ENCODE data around the gene LCLAT1.
"Not testable (repeated sequence)": the region's sequence is repeated elsewhere in the genome, so short reads cannot be mapped to it uniquely, and the experiment has no call there.

The LCLAT1 gene

GRCh38 chr2:30453498-30453897, 6.5 kb downstream of the LCLAT1 start:
- in situ Hi-C loops (cut with MboI; ENCODE audit: low sequenced_read_pairs): no loop called here

- in situ Hi-C loops (cut with MboI; ENCODE audit: low sequenced_read_pairs): no loop called here
Measured at GRCh38 chr2:30454571-30454970, 7.5 kb downstream of the LCLAT1 start.

DNA sequence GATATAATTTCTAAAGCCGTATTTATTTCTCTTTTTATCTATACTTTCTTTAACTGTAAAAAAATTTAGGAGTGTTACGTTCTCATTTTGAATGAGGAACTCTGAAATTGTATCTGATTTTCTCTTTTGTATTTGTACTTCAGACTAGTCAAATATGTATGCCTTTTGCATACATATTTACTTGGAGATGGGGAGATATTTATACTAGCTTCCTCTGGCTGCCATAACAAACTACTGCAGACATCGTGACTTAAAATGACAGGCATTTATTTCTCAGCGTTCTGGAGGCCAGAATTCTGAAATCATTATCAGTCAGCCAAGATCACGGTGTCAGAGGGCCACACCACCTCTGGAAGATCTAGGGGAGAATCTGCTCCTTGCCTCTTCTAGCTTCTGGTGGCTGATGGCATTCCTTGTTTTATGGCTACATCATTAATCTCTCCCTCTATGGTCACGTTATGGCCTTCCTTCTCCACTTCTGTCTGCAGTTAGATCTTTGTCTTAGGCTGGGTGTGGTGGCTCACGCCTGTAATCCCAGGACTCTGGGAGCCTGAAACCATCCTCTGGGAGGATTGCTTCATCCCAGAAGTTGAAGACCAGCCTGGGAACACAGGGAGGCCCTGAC, 8.2 kb downstream of the LCLAT1 start:
- in situ Hi-C loops (cut with MboI; ENCODE audit: low sequenced_read_pairs): no loop called here

- in situ Hi-C loops (cut with MboI; ENCODE audit: low sequenced_read_pairs): no loop called here
Measured at GRCh38 chr2:30456106-30456505, 9.1 kb downstream of the LCLAT1 start.

DNA sequence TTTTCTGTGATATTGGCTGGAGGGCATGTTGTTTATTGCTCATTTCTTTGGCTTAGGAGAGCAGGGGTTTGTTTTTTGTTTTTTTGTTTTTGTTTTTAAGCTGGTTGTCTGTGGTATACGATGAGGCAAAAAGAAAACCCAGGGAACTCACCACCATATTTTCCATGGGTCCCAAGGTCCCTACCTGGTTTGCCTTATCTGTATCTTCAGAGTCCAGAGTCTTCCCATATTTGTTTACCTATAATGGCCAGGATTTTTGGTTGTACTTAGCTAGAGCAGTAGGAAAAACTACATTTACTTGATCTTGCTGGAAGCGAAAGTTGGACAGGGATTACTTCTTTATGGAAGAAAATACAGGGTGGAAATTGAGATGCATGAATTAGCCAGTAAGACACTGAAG, 9.5 kb downstream of the LCLAT1 start:
- in situ Hi-C loops (cut with MboI; ENCODE audit: low sequenced_read_pairs): no loop called here

GRCh38 chr2:30457296-30457695, 10.2 kb downstream of the LCLAT1 start:
- in situ Hi-C loops (cut with MboI; ENCODE audit: low sequenced_read_pairs): no loop called here

DNA sequence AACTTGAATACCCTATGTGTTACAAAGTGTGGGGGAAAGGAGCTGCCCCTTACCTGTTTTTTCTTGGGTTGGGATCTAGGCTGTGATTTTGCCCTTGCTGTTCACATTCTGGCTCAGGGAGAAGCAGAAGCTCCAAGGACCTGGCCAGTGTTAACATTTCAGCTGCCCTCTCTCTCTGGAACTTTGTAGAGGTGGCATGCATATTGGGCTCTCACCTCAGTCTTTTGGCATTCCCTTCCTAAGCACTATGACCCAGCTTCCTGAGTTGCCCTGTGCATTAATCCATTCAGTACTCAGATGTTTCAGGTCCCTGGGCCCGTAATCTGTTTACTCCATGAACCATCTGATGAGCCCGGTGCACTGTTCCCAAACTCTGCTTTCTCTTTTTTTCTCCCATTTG, 12.1 kb downstream of the LCLAT1 start:
- in situ Hi-C loops (cut with MboI; ENCODE audit: low sequenced_read_pairs): no loop called here

GRCh38 chr2:30462131-30462857, 15.2 kb downstream of the LCLAT1 start:
- in situ Hi-C loops (cut with MboI; ENCODE audit: low sequenced_read_pairs): no loop called here

DNA sequence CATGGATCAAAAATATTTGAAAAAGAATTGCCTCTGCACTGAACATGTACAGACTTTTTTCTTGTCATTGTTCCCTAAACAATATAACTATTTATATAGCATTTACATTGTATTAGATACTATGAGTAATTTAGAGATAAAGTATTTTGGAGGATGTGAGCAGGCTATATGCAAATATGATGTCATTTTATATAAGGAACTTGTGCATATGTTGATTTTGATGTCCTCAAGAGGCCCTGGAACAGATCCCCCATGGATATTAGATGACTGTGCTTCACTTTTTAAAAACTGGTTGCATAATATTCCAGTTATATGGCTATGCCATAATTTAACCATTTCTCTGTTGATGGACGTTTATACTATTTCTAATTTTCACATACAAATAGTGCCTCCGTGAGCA, 16.5 kb downstream of the LCLAT1 start:
- in situ Hi-C loops (cut with MboI; ENCODE audit: low sequenced_read_pairs): no loop called here

- in situ Hi-C loops (cut with MboI; ENCODE audit: low sequenced_read_pairs): no loop called here
Measured at GRCh38 chr2:30464544-30465170, 17.6 kb downstream of the LCLAT1 start.

- in situ Hi-C loops (cut with MboI; ENCODE audit: low sequenced_read_pairs): no loop called here
Measured at GRCh38 chr2:30465171-30465545, 18.1 kb downstream of the LCLAT1 start.

DNA sequence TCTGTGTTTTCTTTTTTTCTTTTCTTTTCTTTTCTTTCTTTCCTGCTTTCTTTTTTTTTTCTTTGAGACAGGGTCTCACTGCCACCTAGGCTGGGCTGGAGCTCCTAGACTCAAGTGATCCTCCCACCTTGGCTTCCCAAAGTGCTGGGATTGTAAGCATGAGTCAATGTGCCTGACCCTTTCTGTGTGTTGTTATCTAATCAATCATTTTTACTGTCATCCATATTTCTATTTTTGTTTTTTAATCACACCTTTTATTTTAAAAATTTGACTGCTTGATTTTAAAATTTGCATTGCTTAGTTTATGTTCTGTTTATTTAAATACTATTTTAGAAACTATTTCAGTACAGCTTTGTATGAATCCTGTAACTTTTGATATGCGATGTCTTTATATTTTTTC, 19.2 kb downstream of the LCLAT1 start:
- in situ Hi-C loops (cut with MboI; ENCODE audit: low sequenced_read_pairs): no loop called here

GRCh38 chr2:30467062-30467826, 20.2 kb downstream of the LCLAT1 start:
- in situ Hi-C loops (cut with MboI; ENCODE audit: low sequenced_read_pairs): not testable (repeated sequence)

DNA sequence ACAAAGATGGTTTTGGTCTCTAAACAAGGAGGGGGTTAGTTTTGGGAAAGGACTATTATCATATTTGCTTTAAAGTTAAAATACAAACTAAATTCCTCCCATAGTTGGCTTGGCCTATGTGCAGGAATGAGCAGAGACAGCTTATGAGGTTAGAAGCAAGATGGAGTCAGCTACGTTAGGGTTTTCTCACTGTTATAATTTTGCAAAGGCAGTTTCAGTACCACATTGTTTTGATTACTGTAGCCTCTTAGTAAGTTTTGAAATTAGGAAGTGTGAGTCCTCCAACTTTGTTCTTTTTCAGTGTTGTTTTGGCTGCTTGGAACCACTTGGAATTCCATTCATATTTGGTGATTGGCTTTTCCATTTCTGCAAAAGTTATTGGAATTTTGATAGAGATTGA, 23.4 kb downstream of the LCLAT1 start:
- in situ Hi-C loops (cut with MboI; ENCODE audit: low sequenced_read_pairs): no loop called here

DNA sequence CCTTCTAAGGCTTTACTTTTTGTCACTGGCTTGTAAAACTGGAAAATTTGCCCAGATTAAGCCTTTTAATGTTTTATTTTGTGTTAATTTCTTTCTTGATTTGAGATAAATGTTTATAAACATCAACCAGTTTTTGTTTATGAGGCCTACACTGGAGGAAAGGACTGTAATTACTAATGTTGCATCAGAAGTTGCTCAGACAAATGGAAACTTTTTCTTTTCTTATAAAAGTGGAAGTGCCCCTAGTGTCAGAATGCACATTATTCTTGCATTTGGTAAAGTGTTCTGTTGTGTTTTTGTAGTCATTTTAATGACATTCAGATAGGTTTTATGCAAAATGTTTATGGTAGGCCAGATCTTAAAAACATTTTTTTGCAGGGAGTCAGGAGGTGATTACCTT, 25.3 kb downstream of the LCLAT1 start:
- in situ Hi-C loops (cut with MboI; ENCODE audit: low sequenced_read_pairs): no loop called here

DNA sequence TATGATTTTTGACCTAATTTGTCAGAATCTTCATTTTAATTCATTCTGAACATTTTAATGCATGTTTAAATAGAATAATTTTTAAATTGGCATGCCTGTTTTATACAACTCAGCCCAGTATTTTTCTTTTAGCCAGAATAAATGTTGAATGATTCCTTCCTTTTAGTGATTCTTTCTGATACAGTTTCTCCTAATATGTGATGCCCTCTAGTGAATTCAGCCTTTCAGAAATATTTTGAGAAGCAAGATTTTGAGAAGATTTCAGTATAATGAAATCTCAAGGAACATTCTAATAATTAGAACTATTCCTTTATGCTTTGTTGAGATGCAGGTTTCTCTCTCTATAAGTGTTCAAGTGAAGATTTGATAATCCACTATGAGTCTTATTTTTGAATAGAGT, 28.5 kb downstream of the LCLAT1 start:
- in situ Hi-C loops (cut with MboI; ENCODE audit: low sequenced_read_pairs): no loop called here

DNA sequence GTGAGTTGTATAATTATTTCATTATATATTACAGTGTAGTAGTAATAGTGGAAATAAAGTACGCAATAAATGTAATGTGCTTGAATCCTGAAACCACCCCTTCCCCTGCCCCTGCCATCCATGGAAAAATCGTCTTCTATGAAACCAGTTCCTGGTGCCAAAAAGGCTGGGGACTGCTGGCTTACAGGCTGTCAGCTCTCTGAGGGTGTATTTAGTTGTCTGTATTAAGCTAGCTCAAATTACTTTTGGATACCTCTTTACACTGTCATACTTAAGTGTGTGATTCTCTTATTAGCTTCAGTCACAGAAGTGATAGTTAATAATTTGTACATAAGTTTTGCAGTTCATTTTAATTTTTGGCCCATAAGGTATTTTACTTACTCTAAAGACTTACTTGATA, 29.6 kb downstream of the LCLAT1 start:
- in situ Hi-C loops (cut with MboI; ENCODE audit: low sequenced_read_pairs): no loop called here

DNA sequence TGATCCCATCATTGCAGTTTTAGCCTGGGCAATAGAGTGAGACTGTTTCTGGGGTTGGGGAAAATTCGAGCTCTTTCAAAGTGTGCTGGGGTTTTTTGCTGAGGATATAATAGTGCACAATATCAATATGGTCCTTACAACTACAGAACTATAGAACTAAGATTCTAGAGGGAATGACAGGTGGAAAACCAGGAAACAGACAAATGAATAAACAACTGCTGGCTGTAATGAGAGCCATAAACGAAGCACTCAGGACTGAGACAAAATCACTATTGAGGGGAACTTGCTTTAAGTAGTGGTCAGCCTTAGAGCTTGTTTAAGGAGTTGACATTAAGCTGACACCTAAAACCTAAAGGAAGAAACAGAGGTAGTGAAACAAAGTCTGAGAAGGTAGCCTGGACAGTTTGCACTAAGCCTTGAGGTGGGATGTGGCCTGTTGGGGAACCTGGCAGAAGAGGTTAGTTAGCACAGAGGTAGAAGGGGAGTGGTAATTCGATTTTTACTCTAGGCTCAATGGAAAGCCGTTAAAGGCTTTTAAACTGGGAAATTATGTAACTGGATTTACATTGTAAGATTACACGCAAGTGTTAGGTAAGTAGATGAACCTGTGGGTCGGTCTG, 33.8 kb downstream of the LCLAT1 start:
- in situ Hi-C loops (cut with MboI; ENCODE audit: low sequenced_read_pairs): no loop called here

DNA sequence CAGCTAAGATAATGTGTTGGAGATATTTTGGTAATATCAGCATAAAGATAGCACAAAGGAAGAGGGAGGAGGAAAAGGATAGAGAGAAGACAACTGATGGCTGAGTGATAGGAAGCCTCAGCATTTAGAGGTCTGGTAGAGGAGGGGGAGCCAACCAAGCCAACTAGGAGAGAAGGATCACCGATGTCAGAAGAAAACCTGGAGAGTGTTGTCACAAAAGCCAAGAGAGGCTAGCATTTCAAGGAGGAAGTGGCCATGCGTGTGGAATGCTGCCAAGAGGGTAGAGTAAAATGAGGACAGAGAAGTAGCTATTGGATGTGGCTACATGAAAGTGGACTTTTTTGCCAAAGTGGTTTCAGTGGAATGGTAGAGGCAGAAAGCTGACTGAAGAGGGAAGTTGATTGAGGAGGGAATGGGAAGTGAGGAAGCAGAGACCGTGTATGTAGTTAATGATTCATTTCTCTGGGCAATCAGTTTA, 34.3 kb downstream of the LCLAT1 start:
- in situ Hi-C loops (cut with MboI; ENCODE audit: low sequenced_read_pairs): no loop called here

DNA sequence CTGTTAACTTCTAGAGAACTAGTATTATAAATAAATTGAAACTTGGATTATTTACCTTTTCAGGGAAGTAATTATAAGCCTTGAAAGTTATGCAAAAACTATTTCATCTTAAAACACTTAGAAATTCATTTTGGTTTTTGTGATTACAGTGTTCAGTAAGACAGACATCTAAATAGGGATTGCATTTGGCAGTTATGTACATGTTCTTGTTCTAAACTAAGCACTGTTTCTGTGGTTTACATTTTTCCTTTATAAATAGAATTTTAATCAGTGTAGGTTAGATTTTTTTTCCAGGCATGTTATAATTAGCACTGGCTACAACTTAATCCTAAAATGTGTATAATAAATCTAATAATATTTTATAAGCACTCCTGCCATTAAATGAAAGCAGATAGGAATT, 35.0 kb downstream of the LCLAT1 start:
- in situ Hi-C loops (cut with MboI; ENCODE audit: low sequenced_read_pairs): no loop called here

DNA sequence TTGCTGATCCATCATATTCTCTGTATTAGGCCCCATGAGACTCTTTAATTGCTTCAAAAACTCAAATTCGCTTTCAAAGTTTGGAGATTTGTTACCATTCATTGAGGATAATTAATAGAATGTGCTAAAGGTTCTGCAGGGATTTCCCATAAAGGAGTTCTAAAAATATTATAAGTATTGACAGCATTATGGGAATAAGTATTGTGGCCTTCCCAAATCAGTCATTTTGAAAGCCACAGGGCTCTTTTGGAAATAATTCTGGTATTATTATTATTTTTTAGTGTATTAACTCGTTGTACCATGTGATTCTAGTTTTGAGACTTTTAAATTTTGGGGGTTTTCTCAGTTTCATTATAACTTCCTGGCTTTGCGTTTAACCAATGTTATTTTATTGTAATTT, 37.1 kb downstream of the LCLAT1 start:
- in situ Hi-C loops (cut with MboI; ENCODE audit: low sequenced_read_pairs): no loop called here

Data from HL-60/S4 (cell line).